Keratinocyte (primary cell): ENCODE results near the gene FNIP2.
"Not testable (repeated sequence)": the region's sequence is repeated elsewhere in the genome, so short reads cannot be mapped to it uniquely, and the experiment has no call there.

Experiments
- CTCF ChIP-seq, 3 experiments: IDR thresholded peaks in 1 of 3; conservative IDR thresholded peaks in 1 of 3; optimal IDR thresholded peaks in 1 of 3; 2 replicates in 2 of 3; 3 replicates in 1 of 3; pipeline versions ENCODE3 to v1.5.1; 2011; ENCODE audit warnings: low read length in 3 of 3, mild to moderate bottlenecking in 3 of 3, moderate library complexity in 2 of 3, control low read depth in 1 of 3, inconsistent platforms in 1 of 3; ENCODE audit not compliant: insufficient read depth in 2 of 3; ENCODE audit errors: extremely low read depth in 1 of 3
- EZH2 ChIP-seq: IDR thresholded peaks from one replicate; pipeline ENCODE4 v1.6.1; 2012; ENCODE audit warnings: inconsistent platforms, mild to moderate bottlenecking, low read length, moderate library complexity

- TF ChIP-seq CTCF (optimal IDR thresholded peaks at IDR 0.05 in 1 of 3, IDR thresholded peaks at IDR 0.05 in 1 of 3, conservative IDR thresholded peaks at IDR 0.05 in 1 of 3; ENCODE audit: extremely low read depth in 1 of 3, insufficient read depth in 2 of 3, low read length in 3 of 3); EZH2: not testable (repeated sequence)
These were observed 22.3 kb upstream of the FNIP2 start for GRCh38 chr4:158746537-158746936.
